Panc1 (cell line): ENCODE measurements around the gene KLHDC8A.

Experiments used
- CTCF ChIP-seq: fragments of 450-650 bp; IDR thresholded peaks from 2 replicates; pipeline ENCODE4 v1.5.1; 2017; ENCODE audit warnings: mild to moderate bottlenecking
- POLR2AphosphoS5 ChIP-seq: IDR thresholded peaks from 2 replicates; pipeline ENCODE4 v1.6.1; 2012; ENCODE audit warnings: mild to moderate bottlenecking, low read depth, low read length, moderate library complexity
- SIN3A ChIP-seq: IDR thresholded peaks from 2 replicates; pipeline ENCODE4 v1.6.1; 2012; ENCODE audit warnings: low read depth, mild to moderate bottlenecking, low read length, moderate library complexity, borderline replicate concordance; ENCODE audit not compliant: insufficient read depth

GRCh38 chr1:205335692-205336091 is 21.0 kb downstream of the KLHDC8A start:
- no peak for TF ChIP-seq POLR2AphosphoS5
- TF ChIP-seq CTCF: peak; percentile 99
- TF ChIP-seq SIN3A: no peak
